ENCODE data around the gene FANCC.

DNA sequence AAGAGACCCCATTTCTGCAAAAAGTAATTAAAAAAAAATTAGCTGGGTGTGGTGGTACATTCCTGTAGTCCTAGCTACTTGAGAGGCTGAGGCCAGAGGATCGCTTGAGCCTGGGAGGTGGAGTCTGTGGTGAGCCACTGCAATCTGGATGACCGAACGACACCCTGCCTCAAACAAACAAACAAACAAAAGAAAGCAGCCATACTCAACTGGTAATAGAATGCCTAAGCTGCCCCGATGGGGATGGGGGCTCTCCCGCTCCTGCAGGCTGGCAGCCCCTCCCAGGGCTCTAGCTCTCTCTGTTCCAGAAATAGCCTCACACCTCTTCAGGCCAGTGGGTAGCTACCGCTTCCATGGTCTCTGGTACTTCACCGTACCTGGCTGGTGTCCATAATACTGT lies 241.8 kb downstream of the FANCC start:
- TF ChIP-seq, protein P1, sequence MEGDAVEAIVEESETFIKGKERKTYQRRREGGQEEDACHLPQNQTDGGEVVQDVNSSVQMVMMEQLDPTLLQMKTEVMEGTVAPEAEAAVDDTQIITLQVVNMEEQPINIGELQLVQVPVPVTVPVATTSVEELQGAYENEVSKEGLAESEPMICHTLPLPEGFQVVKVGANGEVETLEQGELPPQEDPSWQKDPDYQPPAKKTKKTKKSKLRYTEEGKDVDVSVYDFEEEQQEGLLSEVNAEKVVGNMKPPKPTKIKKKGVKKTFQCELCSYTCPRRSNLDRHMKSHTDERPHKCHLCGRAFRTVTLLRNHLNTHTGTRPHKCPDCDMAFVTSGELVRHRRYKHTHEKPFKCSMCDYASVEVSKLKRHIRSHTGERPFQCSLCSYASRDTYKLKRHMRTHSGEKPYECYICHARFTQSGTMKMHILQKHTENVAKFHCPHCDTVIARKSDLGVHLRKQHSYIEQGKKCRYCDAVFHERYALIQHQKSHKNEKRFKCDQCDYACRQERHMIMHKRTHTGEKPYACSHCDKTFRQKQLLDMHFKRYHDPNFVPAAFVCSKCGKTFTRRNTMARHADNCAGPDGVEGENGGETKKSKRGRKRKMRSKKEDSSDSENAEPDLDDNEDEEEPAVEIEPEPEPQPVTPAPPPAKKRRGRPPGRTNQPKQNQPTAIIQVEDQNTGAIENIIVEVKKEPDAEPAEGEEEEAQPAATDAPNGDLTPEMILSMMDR (IDR thresholded peaks at IDR 0.05; ENCODE audit: poor library complexity): no peak
- no peak for TF ChIP-seq EZH2phosphoT487 (IDR thresholded peaks at IDR 0.05; ENCODE audit: low read depth, severe bottlenecking, unreplicated experiment)
